Parathyroid adenoma (tissue), 2 donors: ENCODE results near the gene NTSR1.

ENCODE experiments used
- H2AFZ ChIP-seq: fragments of 300-600 bp; sonication (generic); one replicate; pipeline ENCODE4 v1.7.0; 2017; ENCODE audit warnings: antibody characterized with exemption, mild to moderate bottlenecking
- H3K27ac ChIP-seq: fragments of 300-600 bp; sonication (generic); one replicate; pipeline ENCODE4 v1.7.0; 2017
- H3K27me3 ChIP-seq: fragments of 300-600 bp; sonication (generic); one replicate; pipeline ENCODE4 v1.7.0; 2017; ENCODE audit warnings: low read length; ENCODE audit not compliant: control insufficient read depth, insufficient read depth
- H3K36me3 ChIP-seq: fragments of 300-600 bp; sonication (generic); one replicate; pipeline ENCODE4 v1.7.0; 2017; ENCODE audit warnings: low read length; ENCODE audit not compliant: control insufficient read depth, insufficient read depth
- H3K4me1 ChIP-seq: fragments of 300-600 bp; sonication (generic); one replicate; pipeline ENCODE4 v1.7.0; 2017; ENCODE audit warnings: control low read depth
- H3K4me2 ChIP-seq: fragments of 300-600 bp; sonication (generic); one replicate; pipeline ENCODE4 v1.7.0; 2017; ENCODE audit warnings: low read length
- H3K4me3 ChIP-seq: fragments of 300-600 bp; sonication (generic); one replicate; pipeline ENCODE4 v1.7.0; 2017; ENCODE audit warnings: low read depth, low read length
- H3K79me2 ChIP-seq: fragments of 300-600 bp; sonication (generic); one replicate; pipeline ENCODE4 v1.7.0; 2017; ENCODE audit warnings: control low read depth
- H3K9ac ChIP-seq: fragments of 300-600 bp; sonication (generic); one replicate; pipeline ENCODE4 v1.7.0; 2017; ENCODE audit warnings: mild to moderate bottlenecking
- H3K9me3 ChIP-seq: fragments of 300-600 bp; sonication (generic); one replicate; pipeline ENCODE4 v1.7.0; 2017; ENCODE audit warnings: low read length; ENCODE audit not compliant: control insufficient read depth
- CTCF ChIP-seq: fragments of 300-600 bp; sonication (generic); IDR thresholded peaks from one replicate; pipeline ENCODE4 v1.7.0; 2017; ENCODE audit warnings: antibody characterized with exemption, mild to moderate bottlenecking
- donor health status: primary hyperparathyroidism.

The NTSR1 gene

GRCh38 chr20:62771396-62772102 lies 62.9 kb downstream of the NTSR1 start:
- no peak for TF ChIP-seq CTCF

GRCh38 chr20:62772103-62772611 lies 63.5 kb downstream of the NTSR1 start:
- Histone ChIP-seq H3K36me3 (no peaks in the 10 kb centered on the region), H2AFZ (no peak overlapping the region), H3K27ac (no peak overlapping the region), H3K4me2 (no peak overlapping the region), H3K9me3 (no peaks in the 10 kb centered on the region), H3K79me2 (no peaks in the 10 kb centered on the region), H3K9ac (no peak overlapping the region), H3K27me3 (peaks cover 4% of the 10 kb centered on the region), H3K4me1 (peaks cover 6% of the 10 kb centered on the region), H3K4me3 (no peak overlapping the region)
- no peak for TF ChIP-seq CTCF

More at GRCh38 chr20:62771396-62772102, 62.9 kb downstream of the NTSR1 start:
- H3K9me3 ChIP-seq: no peaks in the 10 kb centered on the region
- H3K36me3 ChIP-seq: no peaks in the 10 kb centered on the region
- H3K27me3 ChIP-seq: peaks cover 4% of the 10 kb centered on the region
- no peak overlapping the region for H2AFZ ChIP-seq
- H3K4me2 ChIP-seq: no peak overlapping the region
- H3K4me1 ChIP-seq: peaks cover 6% of the 10 kb centered on the region
- no peak overlapping the region for H3K9ac ChIP-seq
- no peak overlapping the region for H3K27ac ChIP-seq
- no peaks in the 10 kb centered on the region for H3K79me2 ChIP-seq
- H3K4me3 ChIP-seq: no peak overlapping the region

- H2AFZ ChIP-seq: no peak overlapping the region
- H3K27me3 ChIP-seq: peaks cover 4% of the 10 kb centered on the region
- H3K27ac ChIP-seq: no peak overlapping the region
- H3K9me3 ChIP-seq: no peaks in the 10 kb centered on the region
- TF ChIP-seq CTCF: no peak
- H3K4me2 ChIP-seq: no peak overlapping the region
- no peak overlapping the region for H3K9ac ChIP-seq
- no peaks in the 10 kb centered on the region for H3K36me3 ChIP-seq
- no peak overlapping the region for H3K4me3 ChIP-seq
- H3K4me1 ChIP-seq: peaks cover 6% of the 10 kb centered on the region
- no peaks in the 10 kb centered on the region for H3K79me2 ChIP-seq
Measured at GRCh38 chr20:62772619-62772989, 64.0 kb downstream of the NTSR1 start.

- no peak overlapping the region for H3K27ac ChIP-seq
Measured at GRCh38 chr20:62772990-62773844, 64.6 kb downstream of the NTSR1 start.

More at GRCh38 chr20:62772990-62773844, 64.6 kb downstream of the NTSR1 start:
- Histone ChIP-seq H3K9me3 (no peaks in the 10 kb centered on the region), H3K9ac (no peak overlapping the region), H3K4me2 (no peak overlapping the region), H2AFZ (no peak overlapping the region), H3K36me3 (no peaks in the 10 kb centered on the region), H3K4me1 (peaks cover 6% of the 10 kb centered on the region), H3K4me3 (no peak overlapping the region), H3K79me2 (no peaks in the 10 kb centered on the region), H3K27me3 (peaks cover 4% of the 10 kb centered on the region)
- TF ChIP-seq CTCF: no peak
